NCI-H1930 (cell line): ENCODE data around the gene CEP120.
"Not testable (repeated sequence)": the region's sequence is repeated elsewhere in the genome, so short reads cannot be mapped to it uniquely, and the experiment has no call there.

Experiments
- DNase-seq, 2 experiments: peaks; one replicate each; lab custom pipeline; 2025; lab: John Stamatoyannopoulos, UW

CEP120 gene

GRCh38 chr5:123438902-123439301 is 15.7 kb upstream of the CEP120 start:
- no peak for DNase-seq

GRCh38 chr5:123438244-123438643 is 15.0 kb upstream of the CEP120 start:
- no peak for DNase-seq

GRCh38 chr5:123436201-123436600 is 13.0 kb upstream of the CEP120 start:
- no peak for DNase-seq

- no peak for DNase-seq
These were observed 11.6 kb upstream of the CEP120 start for GRCh38 chr5:123434796-123435195.

- no peak for DNase-seq
These were observed 10.4 kb upstream of the CEP120 start for GRCh38 chr5:123433596-123433995.

GRCh38 chr5:123430441-123430840 is 7.2 kb upstream of the CEP120 start:
- DNase-seq, result not testable (repeated sequence)

- DNase-seq, result no peak
These were observed 6.8 kb upstream of the CEP120 start for GRCh38 chr5:123429993-123430392.

GRCh38 chr5:123429221-123429954 is 6.2 kb upstream of the CEP120 start:
- no peak for DNase-seq

- DNase-seq, result no peak
These were observed 5.5 kb upstream of the CEP120 start for GRCh38 chr5:123428521-123429220.

GRCh38 chr5:123427281-123427680 is 4.1 kb upstream of the CEP120 start:
- no peak for DNase-seq

GRCh38 chr5:123425431-123425830 is 2.2 kb upstream of the CEP120 start:
- DNase-seq, result no peak

- DNase-seq, result no peak
These were observed 548 bp downstream of the CEP120 start for GRCh38 chr5:123422433-123423277.

- DNase-seq, result no peak
These were observed 1.4 kb downstream of the CEP120 start for GRCh38 chr5:123421773-123422172.

- DNase-seq, result no peak
These were observed 8.2 kb downstream of the CEP120 start for GRCh38 chr5:123414974-123415373.

- no peak for DNase-seq
These were observed 11.0 kb downstream of the CEP120 start for GRCh38 chr5:123412206-123412605.

GRCh38 chr5:123401999-123402398 is 21.2 kb downstream of the CEP120 start:
- DNase-seq, result not testable (repeated sequence)

GRCh38 chr5:123401320-123401719 is 21.9 kb downstream of the CEP120 start:
- DNase-seq, result no peak

- not testable (repeated sequence) for DNase-seq
These were observed 22.3 kb downstream of the CEP120 start for GRCh38 chr5:123400870-123401291.

GRCh38 chr5:123398058-123398733 is 25.0 kb downstream of the CEP120 start:
- DNase-seq, result no peak

- DNase-seq, result no peak
These were observed 25.7 kb downstream of the CEP120 start for GRCh38 chr5:123397538-123397937.

- DNase-seq, result no peak
These were observed 32.2 kb downstream of the CEP120 start for GRCh38 chr5:123391009-123391408.

GRCh38 chr5:123389794-123390193 is 33.4 kb downstream of the CEP120 start:
- no peak for DNase-seq
